Measurements from ENCODE around the gene CR1. TPM values are rescaled to one million over a fixed set of nuclear protein-coding genes. Genes with fewer than 3 reads are reported as not detected.
"Not testable (repeated sequence)": the region's sequence is repeated elsewhere in the genome, so short reads cannot be mapped to it uniquely, and the experiment has no call there.

CR1 gene
- total RNA-seq, 4 donors from 2014 or later = 0.88 to 23.9 (median 2.7) TPM

- no peak overlapping the region for H3K27ac ChIP-seq
Observed at GRCh38 chr1:207651583-207651982, 155.6 kb downstream of the CR1 start.

DNA sequence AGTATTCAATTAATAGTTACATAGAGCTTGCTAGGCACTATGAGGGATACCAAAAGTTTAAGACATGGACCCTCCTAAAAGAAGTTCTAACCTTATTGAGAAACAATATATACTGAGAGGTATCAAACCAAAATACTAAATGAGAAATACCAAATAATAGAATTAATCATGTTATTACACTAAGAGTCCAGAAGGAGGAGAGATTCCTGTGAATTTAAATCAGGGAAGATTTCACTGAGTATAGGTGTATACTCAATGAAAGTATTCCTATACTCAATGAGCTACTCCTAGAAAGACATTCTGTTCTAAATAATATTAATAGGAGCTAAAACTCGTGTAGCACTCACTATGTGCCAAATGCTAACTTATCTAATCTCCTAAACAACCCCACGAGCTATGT lies 158.4 kb downstream of the CR1 start:
- H3K27me3 ChIP-seq = no peaks in the 10 kb centered on the region
- TF ChIP-seq POLR2A (IDR thresholded peaks at IDR 0.05) = no peak
- TF ChIP-seq CTCF (IDR thresholded peaks at IDR 0.05) = no peak
- H3K36me3 ChIP-seq = no peaks in the 10 kb centered on the region
- no peaks in the 10 kb centered on the region for H3K4me1 ChIP-seq
- no peak overlapping the region for H3K4me3 ChIP-seq
- no peak overlapping the region for H3K27ac ChIP-seq
- no peak for DNase-seq
- H3K9me3 ChIP-seq = no peaks in the 10 kb centered on the region

More at GRCh38 chr1:207651583-207651982, 155.6 kb downstream of the CR1 start:
- no peak for DNase-seq
- H3K36me3 ChIP-seq = no peaks in the 10 kb centered on the region
- H3K9me3 ChIP-seq = no peaks in the 10 kb centered on the region
- no peaks in the 10 kb centered on the region for H3K4me1 ChIP-seq
- no peaks in the 10 kb centered on the region for H3K27me3 ChIP-seq
- H3K4me3 ChIP-seq = no peak overlapping the region
- TF ChIP-seq CTCF (IDR thresholded peaks at IDR 0.05) (no peak), POLR2A (IDR thresholded peaks at IDR 0.05) (no peak)

DNA sequence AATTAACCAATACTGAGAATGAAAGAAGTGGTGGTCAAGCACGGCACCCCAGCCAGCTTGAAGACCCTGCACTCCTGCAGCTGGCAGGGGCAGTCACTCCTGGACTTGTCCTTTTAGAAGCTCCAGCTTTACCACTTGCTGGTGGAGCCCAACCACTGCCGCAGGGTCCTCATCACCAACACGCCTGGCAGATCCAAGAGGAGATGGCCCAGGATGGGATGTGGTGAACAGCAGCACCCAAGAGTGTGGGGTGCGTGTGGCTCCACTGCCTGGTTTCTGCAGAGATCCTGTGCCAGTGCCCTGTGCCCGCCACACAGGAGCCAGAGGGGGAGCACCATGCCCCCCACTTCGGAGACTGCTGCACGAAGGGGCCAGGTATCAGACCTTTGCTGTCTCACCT lies 162.5 kb downstream of the CR1 start:
- H3K27me3 ChIP-seq = no peaks in the 10 kb centered on the region
- H3K4me3 ChIP-seq = no peak overlapping the region
- H3K36me3 ChIP-seq = no peaks in the 10 kb centered on the region
- H3K9me3 ChIP-seq = no peaks in the 10 kb centered on the region
- no peak for TF ChIP-seq POLR2A (IDR thresholded peaks at IDR 0.05)
- no peak for TF ChIP-seq CTCF (IDR thresholded peaks at IDR 0.05)
- no peak for DNase-seq
- H3K27ac ChIP-seq = no peak overlapping the region
- no peaks in the 10 kb centered on the region for H3K4me1 ChIP-seq

DNA sequence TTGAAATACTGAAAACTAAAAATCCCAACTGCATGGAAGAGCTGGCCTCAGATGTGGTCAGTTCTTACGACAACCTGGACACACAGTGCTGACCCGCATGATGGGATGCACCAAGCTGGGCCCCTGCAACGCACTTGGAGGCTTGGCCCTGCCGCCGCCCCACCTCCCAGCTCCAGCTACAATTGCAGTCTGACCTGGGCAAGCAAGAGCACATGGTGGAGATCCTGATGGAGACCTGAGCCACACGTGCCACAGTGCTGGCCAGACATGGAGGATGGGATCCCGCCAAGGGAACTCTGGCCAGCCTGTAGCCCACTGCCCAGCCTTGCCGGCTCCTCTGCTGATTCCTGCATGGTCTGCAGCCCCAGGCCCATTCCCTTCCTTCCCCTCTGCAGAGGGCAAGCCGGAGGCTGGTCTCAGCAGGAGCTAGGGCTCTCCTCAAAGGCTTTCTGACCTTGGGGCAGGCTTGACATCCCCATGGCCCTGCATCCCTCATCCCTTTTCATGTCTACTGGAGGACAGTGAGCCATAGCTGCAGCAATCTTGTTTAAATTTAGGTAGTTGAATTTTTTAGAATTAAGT lies 163.0 kb downstream of the CR1 start:
- no peaks in the 10 kb centered on the region for H3K27me3 ChIP-seq
- TF ChIP-seq POLR2A (IDR thresholded peaks at IDR 0.05) = no peak
- no peak for TF ChIP-seq CTCF (IDR thresholded peaks at IDR 0.05)
- no peaks in the 10 kb centered on the region for H3K36me3 ChIP-seq
- H3K9me3 ChIP-seq = no peaks in the 10 kb centered on the region
- no peak for DNase-seq
- H3K4me1 ChIP-seq = no peaks in the 10 kb centered on the region
- H3K4me3 ChIP-seq = no peak overlapping the region
- no peak overlapping the region for H3K27ac ChIP-seq

GRCh38 chr1:207659545-207660153 lies 163.7 kb downstream of the CR1 start:
- peak in 1 of 3 donors; percentile 64 for DNase-seq
- Histone ChIP-seq H3K27ac (no peak overlapping the region), H3K4me3 (no peak overlapping the region), H3K9me3 (no peaks in the 10 kb centered on the region), H3K27me3 (no peaks in the 10 kb centered on the region), H3K4me1 (no peaks in the 10 kb centered on the region), H3K36me3 (no peaks in the 10 kb centered on the region)
- TF ChIP-seq CTCF (IDR thresholded peaks at IDR 0.05) (no peak), POLR2A (IDR thresholded peaks at IDR 0.05) (no peak)

GRCh38 chr1:207661420-207661819 lies 165.5 kb downstream of the CR1 start:
- not testable (repeated sequence) for H3K36me3 ChIP-seq, H3K4me3 ChIP-seq, H3K4me1 ChIP-seq, H3K27me3 ChIP-seq, H3K9me3 ChIP-seq, DNase-seq, H3K27ac ChIP-seq

Data from Peyer's patch (tissue), 4 donors.